ENCODE results near the gene WNT5B.
A peak's percentile ranks its signal among the peaks of the same experiment; 100 is the strongest.

The WNT5B gene

DNA sequence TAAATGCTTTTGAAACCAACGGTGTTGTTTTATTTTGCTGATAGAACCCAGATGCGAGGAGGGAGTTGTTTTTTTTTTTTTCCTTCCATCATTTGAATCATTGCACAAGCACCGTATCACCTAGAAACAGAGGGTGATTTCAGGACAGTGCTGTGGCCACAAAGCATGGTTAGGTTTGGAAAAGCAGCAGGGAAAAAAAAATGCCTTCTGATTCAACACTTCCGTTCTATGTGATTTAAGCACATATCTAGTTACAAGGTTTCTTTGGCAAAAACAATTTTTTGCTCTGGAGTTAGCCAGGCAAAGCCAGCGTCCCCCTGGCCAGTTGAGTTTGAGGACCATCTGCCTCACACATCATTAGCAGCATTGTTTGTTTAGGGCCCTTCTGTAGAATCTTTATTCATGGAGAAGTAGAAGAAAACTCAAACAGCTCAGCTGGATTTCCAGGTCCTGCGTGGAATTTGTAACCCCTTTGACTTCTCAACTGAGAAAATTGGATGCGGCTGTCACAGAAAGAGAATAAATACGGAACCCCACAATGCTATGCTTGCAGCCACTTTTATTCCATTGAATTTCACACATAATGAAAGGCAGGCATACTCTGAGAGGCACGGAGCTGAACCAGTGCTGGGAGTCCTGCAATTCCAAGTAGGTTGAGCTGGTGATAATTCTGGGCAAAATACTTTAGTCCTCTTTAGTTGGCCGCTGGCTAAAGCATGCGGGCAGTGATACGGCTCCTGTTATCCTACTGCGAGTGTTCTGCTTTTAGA lies 17.0 kb upstream of the WNT5B start:
- Histone ChIP-seq H3K27me3 (ENCODE audit: control insufficient read depth, insufficient read depth, low read length, poor library complexity, severe bottlenecking) (peaks cover 5% of the 10 kb centered on the region), H3K4me1 (ENCODE audit: control insufficient read depth, insufficient read depth, low read length) (peaks cover 18% of the 10 kb centered on the region), H3K36me3 (ENCODE audit: control insufficient read depth, insufficient read depth, low read length) (no peaks in the 10 kb centered on the region), H3K27ac (ENCODE audit: insufficient read depth, low read depth, low read length, poor library complexity, severe bottlenecking) (peak overlapping the region; percentile 18), H3K4me3 (ENCODE audit: insufficient read depth, low read depth, low read length) (no peak overlapping the region), H3K9me3 (ENCODE audit: control insufficient read depth, low read length) (no peaks in the 10 kb centered on the region)
- WGBS, 2 experiments, result 67 to 69% methylated on average over 13 of the region's 13 CpGs

DNA sequence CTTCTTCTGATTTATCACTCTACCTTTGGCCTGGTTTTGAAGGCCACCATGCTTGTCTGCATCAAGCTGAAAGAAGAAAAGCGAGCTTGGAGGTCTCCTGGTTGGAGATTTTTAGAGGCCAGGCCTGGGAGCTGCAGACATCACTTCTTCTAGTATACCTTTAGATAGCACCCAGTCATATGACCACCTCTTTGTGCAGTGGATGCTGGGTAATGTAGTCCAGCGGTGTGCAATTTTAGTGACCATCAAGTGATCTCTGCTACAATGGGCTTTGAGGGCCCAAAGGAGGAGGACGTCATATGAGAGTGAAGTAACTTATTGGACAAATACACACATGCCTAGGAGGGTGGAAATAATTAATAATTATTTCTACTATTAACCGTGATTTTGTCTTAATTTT lies 15.2 kb upstream of the WNT5B start:
- Histone ChIP-seq H3K27me3 (ENCODE audit: control insufficient read depth, insufficient read depth, low read length, poor library complexity, severe bottlenecking) (no peaks in the 10 kb centered on the region), H3K27ac (ENCODE audit: insufficient read depth, low read depth, low read length, poor library complexity, severe bottlenecking) (no peak overlapping the region), H3K9me3 (ENCODE audit: control insufficient read depth, low read length) (no peaks in the 10 kb centered on the region), H3K4me3 (ENCODE audit: insufficient read depth, low read depth, low read length) (no peak overlapping the region), H3K36me3 (ENCODE audit: control insufficient read depth, insufficient read depth, low read length) (no peaks in the 10 kb centered on the region), H3K4me1 (ENCODE audit: control insufficient read depth, insufficient read depth, low read length) (peaks cover 18% of the 10 kb centered on the region)
- WGBS, 2 experiments, result 86 to 90% methylated on average over 1 to 3 of the region's 4 CpGs

DNA sequence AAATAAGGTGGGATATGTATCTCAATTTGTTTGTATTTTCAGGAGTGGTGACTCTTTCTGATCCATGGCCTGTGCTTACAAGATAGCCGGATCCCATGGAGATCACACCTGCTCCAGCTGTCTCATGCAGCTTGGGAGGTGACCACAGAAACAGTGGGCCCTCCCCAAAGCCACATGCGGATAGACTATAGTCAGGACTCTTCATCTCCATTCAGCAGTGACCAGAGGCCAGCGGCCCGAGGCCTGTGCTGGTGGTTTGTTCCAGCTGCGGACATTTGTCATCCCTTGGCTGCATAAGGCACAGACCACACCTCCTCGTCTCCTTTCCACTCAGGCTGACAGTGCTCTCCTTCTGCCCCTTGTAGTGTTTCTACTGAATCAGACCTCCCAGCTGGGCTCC lies 14.7 kb upstream of the WNT5B start:
- H3K27me3 ChIP-seq (ENCODE audit: control insufficient read depth, insufficient read depth, low read length, poor library complexity, severe bottlenecking), result no peaks in the 10 kb centered on the region
- H3K36me3 ChIP-seq (ENCODE audit: control insufficient read depth, insufficient read depth, low read length), result no peaks in the 10 kb centered on the region
- no peak overlapping the region for H3K27ac ChIP-seq (ENCODE audit: insufficient read depth, low read depth, low read length, poor library complexity, severe bottlenecking)
- H3K9me3 ChIP-seq (ENCODE audit: control insufficient read depth, low read length), result no peaks in the 10 kb centered on the region
- WGBS, 2 experiments, result 83 to 85% methylated on average over 6 of the region's 6 CpGs
- H3K4me3 ChIP-seq (ENCODE audit: insufficient read depth, low read depth, low read length), result no peak overlapping the region
- H3K4me1 ChIP-seq (ENCODE audit: control insufficient read depth, insufficient read depth, low read length), result peaks cover 18% of the 10 kb centered on the region

DNA sequence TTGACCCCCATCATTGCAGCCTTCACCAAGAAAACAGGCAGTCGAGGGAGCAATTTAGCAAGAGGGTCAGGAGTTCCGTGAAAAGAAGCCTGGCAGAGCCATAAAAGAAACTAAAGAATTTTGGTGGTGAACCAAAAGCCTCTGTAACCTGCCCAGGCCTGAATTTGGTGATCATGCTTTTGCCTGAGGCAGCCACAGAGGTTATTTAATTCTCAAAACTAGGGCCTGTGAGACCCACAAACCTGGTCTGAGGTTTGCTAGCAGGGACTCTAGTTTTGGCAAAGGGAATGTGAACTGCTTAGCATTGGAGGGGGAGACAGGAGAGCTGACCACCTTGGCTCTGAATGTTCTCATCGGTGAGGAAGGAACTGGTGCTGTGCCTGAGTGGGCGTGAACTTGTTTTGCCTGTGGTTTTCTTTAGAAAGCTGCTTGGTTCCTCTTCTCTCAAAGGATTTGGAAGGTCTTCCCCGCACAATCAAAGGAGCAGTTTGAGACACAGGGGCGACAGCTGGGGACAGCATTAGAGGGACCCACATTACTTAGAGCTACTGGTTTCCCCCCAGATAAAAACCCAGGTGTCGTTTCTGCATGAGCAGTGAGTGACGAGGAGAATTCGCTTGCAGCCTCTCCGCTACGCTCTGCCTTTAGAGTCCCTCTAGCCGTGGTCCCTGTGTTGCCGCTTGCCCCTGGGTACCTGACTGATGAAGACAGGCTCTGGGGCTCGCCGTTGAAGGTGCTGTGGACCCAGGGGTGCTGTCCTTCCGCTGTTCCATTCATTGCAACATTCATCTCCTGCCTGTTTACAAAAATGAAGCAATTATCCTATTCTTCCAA lies 12.6 kb upstream of the WNT5B start:
- 82 to 84% methylated on average over 16 of the region's 16 CpGs for WGBS, 2 experiments
- Histone ChIP-seq H3K4me3 (ENCODE audit: insufficient read depth, low read depth, low read length) (no peak overlapping the region), H3K9me3 (ENCODE audit: control insufficient read depth, low read length) (no peaks in the 10 kb centered on the region), H3K4me1 (ENCODE audit: control insufficient read depth, insufficient read depth, low read length) (peaks cover 15% of the 10 kb centered on the region), H3K27ac (ENCODE audit: insufficient read depth, low read depth, low read length, poor library complexity, severe bottlenecking) (no peak overlapping the region), H3K27me3 (ENCODE audit: control insufficient read depth, insufficient read depth, low read length, poor library complexity, severe bottlenecking) (no peaks in the 10 kb centered on the region), H3K36me3 (ENCODE audit: control insufficient read depth, insufficient read depth, low read length) (no peaks in the 10 kb centered on the region)

DNA sequence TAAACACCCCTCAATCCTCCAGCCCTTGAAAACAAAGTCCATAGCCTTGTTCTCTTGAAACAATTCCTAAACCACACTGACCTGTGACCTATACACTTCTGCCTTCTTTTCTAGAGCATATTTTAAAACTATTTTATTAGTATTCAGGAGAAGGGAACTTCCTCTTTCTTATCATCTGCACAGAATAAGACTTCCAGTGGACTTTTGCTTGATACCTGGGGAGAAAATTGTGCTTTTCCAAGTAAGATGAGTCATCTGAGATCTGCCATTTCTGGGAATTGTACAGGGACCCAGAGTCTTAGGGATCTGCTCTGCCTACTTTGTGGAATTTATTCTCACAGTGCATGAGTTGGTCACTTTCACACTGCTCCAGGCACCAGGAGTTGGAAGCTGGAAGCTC lies 10.5 kb upstream of the WNT5B start:
- H3K4me1 ChIP-seq (ENCODE audit: control insufficient read depth, insufficient read depth, low read length), result peaks cover 5% of the 10 kb centered on the region
- no peak overlapping the region for H3K27ac ChIP-seq (ENCODE audit: insufficient read depth, low read depth, low read length, poor library complexity, severe bottlenecking)
- no peak overlapping the region for H3K4me3 ChIP-seq (ENCODE audit: insufficient read depth, low read depth, low read length)
- H3K27me3 ChIP-seq (ENCODE audit: control insufficient read depth, insufficient read depth, low read length, poor library complexity, severe bottlenecking), result no peaks in the 10 kb centered on the region
- no peaks in the 10 kb centered on the region for H3K9me3 ChIP-seq (ENCODE audit: control insufficient read depth, low read length)
- no peaks in the 10 kb centered on the region for H3K36me3 ChIP-seq (ENCODE audit: control insufficient read depth, insufficient read depth, low read length)

DNA sequence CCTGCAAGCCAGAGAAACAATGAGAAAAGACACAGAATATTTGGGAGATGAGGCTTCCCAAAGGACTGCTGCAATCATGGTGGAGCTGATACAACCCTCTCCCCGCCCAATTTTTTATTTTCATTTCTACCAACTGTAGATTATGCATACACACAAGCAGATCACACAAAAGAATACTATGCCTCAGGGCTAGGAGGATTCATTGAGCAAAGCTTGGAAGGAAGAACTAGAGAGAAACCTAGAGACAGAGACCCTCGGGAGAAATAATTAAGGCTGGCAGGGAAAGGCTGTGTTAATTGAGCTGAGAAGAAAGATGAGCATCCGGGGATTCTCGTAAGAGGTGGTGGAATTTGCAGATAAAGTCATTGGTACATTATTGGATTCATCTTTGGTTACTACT lies 9.9 kb upstream of the WNT5B start:
- peaks cover 5% of the 10 kb centered on the region for H3K4me1 ChIP-seq (ENCODE audit: control insufficient read depth, insufficient read depth, low read length)
- H3K4me3 ChIP-seq (ENCODE audit: insufficient read depth, low read depth, low read length), result no peak overlapping the region
- no peaks in the 10 kb centered on the region for H3K27me3 ChIP-seq (ENCODE audit: control insufficient read depth, insufficient read depth, low read length, poor library complexity, severe bottlenecking)
- H3K27ac ChIP-seq (ENCODE audit: insufficient read depth, low read depth, low read length, poor library complexity, severe bottlenecking), result no peak overlapping the region
- H3K36me3 ChIP-seq (ENCODE audit: control insufficient read depth, insufficient read depth, low read length), result no peaks in the 10 kb centered on the region
- H3K9me3 ChIP-seq (ENCODE audit: control insufficient read depth, low read length), result no peaks in the 10 kb centered on the region
- WGBS, 2 experiments, result 83 to 86% methylated on average over 4 of the region's 4 CpGs

DNA sequence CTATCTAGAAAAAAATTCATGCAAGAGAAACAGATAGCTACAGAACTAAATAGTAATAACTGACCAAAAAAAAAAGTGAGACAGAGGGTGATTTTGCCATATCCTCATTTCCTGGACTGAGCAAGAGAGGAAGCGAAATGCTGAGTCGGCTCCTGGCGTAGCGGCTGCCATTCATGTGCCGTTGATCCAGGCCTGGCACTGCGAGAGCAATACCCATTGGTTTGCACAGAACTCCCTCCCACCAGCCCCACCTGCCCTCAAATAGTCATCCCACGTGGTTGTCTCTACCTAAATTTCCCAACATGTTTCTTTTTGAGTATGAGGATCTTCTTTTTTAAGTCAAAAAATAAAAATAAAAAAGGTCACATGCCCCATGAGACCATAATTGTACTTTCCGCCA lies 9.4 kb upstream of the WNT5B start:
- Histone ChIP-seq H3K27me3 (ENCODE audit: control insufficient read depth, insufficient read depth, low read length, poor library complexity, severe bottlenecking) (no peaks in the 10 kb centered on the region), H3K4me3 (ENCODE audit: insufficient read depth, low read depth, low read length) (no peak overlapping the region), H3K36me3 (ENCODE audit: control insufficient read depth, insufficient read depth, low read length) (no peaks in the 10 kb centered on the region), H3K9me3 (ENCODE audit: control insufficient read depth, low read length) (no peaks in the 10 kb centered on the region), H3K4me1 (ENCODE audit: control insufficient read depth, insufficient read depth, low read length) (peaks cover under 1% of the 10 kb centered on the region), H3K27ac (ENCODE audit: insufficient read depth, low read depth, low read length, poor library complexity, severe bottlenecking) (no peak overlapping the region)
- 90 to 92% methylated on average over 7 of the region's 8 CpGs for WGBS, 2 experiments

DNA sequence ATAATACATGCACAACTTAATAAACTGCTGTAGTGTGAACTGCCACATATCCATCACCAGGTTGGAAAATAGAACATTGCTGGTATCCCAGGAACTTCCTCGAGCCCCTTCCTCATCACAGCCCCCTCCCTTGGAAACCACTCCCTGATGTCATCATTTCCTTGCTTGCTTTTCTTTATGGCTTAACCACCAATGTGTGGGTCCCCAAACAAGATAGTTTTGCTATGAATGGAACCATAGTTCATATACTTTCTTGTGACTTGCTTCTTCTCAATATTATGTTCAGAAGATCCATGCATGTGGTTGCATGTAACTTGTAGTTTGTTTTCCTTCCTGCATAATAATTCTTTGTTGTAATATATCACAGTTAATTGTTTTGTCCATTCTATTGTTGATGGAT lies 8.9 kb upstream of the WNT5B start:
- Histone ChIP-seq H3K27me3 (ENCODE audit: control insufficient read depth, insufficient read depth, low read length, poor library complexity, severe bottlenecking) (no peaks in the 10 kb centered on the region), H3K4me3 (ENCODE audit: insufficient read depth, low read depth, low read length) (no peak overlapping the region), H3K4me1 (ENCODE audit: control insufficient read depth, insufficient read depth, low read length) (no peaks in the 10 kb centered on the region), H3K9me3 (ENCODE audit: control insufficient read depth, low read length) (no peaks in the 10 kb centered on the region), H3K27ac (ENCODE audit: insufficient read depth, low read depth, low read length, poor library complexity, severe bottlenecking) (no peak overlapping the region), H3K36me3 (ENCODE audit: control insufficient read depth, insufficient read depth, low read length) (no peaks in the 10 kb centered on the region)
- WGBS, 2 experiments, result 86 to 96% methylated on average over 1 of the region's 1 CpG

DNA sequence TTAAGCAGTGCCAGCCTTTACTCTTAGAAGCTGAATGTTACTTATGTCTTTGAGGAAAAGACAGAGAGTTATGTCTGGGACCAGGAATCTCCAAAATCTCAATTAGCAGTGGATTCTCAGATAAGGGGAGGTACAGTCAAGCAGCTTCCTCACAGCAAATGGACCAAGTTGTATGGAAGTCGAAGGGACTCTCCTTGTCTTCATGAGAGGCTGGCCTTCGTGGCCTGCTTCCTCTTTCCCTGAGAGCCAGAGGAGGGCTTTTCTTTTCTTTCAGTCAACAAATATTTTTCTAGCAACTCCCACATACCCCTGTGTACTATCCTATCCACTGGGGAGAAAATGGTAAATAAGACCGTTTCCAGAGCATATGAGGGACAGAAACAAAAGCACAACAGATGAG lies 6.6 kb upstream of the WNT5B start:
- H3K36me3 ChIP-seq (ENCODE audit: control insufficient read depth, insufficient read depth, low read length), result no peaks in the 10 kb centered on the region
- WGBS, 2 experiments, result 87% methylated on average over 3 of the region's 3 CpGs
- no peak overlapping the region for H3K4me3 ChIP-seq (ENCODE audit: insufficient read depth, low read depth, low read length)
- no peaks in the 10 kb centered on the region for H3K4me1 ChIP-seq (ENCODE audit: control insufficient read depth, insufficient read depth, low read length)
- no peaks in the 10 kb centered on the region for H3K9me3 ChIP-seq (ENCODE audit: control insufficient read depth, low read length)
- no peak overlapping the region for H3K27ac ChIP-seq (ENCODE audit: insufficient read depth, low read depth, low read length, poor library complexity, severe bottlenecking)
- peaks cover 6% of the 10 kb centered on the region for H3K27me3 ChIP-seq (ENCODE audit: control insufficient read depth, insufficient read depth, low read length, poor library complexity, severe bottlenecking)

DNA sequence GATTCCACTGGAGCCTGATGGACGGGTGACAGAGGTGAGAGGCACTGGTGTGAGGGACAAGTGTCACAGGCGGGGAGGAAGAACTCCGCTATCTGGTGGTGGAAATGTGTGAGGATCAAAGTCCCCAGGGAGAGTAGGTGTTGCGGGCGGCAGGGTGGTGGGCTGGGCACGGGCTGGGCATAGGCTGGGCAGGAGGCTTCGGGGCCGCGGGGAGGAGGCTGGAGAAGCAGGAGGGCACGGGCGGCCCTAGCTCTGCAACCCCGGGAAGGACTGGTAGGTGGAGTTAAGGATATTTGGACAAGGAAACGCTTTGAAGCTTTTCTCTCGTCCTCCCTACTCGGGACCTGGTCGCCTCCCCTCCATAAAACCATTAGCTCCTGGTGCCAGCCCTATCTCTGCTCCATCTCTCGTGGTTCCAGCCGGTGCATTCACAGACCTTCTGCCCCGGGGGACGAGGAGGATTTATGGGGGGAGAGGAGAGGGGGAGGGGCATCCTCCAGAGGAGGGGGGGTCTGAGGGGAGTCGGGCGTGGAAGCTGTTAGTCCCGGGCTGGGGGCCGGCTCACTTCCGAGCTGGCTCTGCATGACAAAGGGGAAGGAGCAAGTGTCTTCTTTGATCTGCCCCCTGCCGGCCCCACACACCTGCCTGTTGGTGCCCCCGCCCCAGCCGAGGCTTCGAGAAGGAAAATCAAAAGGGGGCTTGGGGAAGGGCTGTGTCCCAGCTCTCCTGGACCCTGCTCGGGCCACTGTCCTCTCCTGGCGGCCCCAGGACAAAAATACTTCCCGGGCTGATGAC lies 504 bp downstream of the WNT5B start:
- peak overlapping the region; percentile 48 for H3K4me3 ChIP-seq (ENCODE audit: insufficient read depth, low read depth, low read length)
- H3K36me3 ChIP-seq (ENCODE audit: control insufficient read depth, insufficient read depth, low read length), result no peaks in the 10 kb centered on the region
- H3K9me3 ChIP-seq (ENCODE audit: control insufficient read depth, low read length), result no peaks in the 10 kb centered on the region
- H3K27me3 ChIP-seq (ENCODE audit: control insufficient read depth, insufficient read depth, low read length, poor library complexity, severe bottlenecking), result peaks cover 70% of the 10 kb centered on the region
- peaks cover 38% of the 10 kb centered on the region for H3K4me1 ChIP-seq (ENCODE audit: control insufficient read depth, insufficient read depth, low read length)
- 1% methylated on average over 28 to 32 of the region's 32 CpGs for WGBS, 2 experiments
- H3K27ac ChIP-seq (ENCODE audit: insufficient read depth, low read depth, low read length, poor library complexity, severe bottlenecking), result no peak overlapping the region
